Mucosa of stomach (tissue), 1 donor: Measurements from ENCODE around the gene LRIG3.
A peak's percentile ranks its signal among the peaks of the same experiment; 100 is the strongest.
"Not testable (repeated sequence)": the region's sequence is repeated elsewhere in the genome, so short reads cannot be mapped to it uniquely, and the experiment has no call there.

Experiments
- H3K27me3 ChIP-seq: one replicate; pipeline ENCODE4 v1.7.0; 2013; ENCODE audit warnings: mild to moderate bottlenecking, low read length; ENCODE audit not compliant: control insufficient read depth, insufficient read depth
- H3K36me3 ChIP-seq: one replicate; pipeline ENCODE4 v1.7.0; 2013; ENCODE audit warnings: low read length; ENCODE audit not compliant: control insufficient read depth, insufficient read depth
- H3K4me1 ChIP-seq: one replicate; pipeline ENCODE4 v1.7.0; 2013; ENCODE audit warnings: mild to moderate bottlenecking, low read length; ENCODE audit not compliant: control insufficient read depth, insufficient read depth
- H3K4me3 ChIP-seq: one replicate; pipeline ENCODE4 v1.7.0; 2013; ENCODE audit warnings: low read length
- H3K9ac ChIP-seq: one replicate; pipeline ENCODE4 v1.7.0; 2013; ENCODE audit warnings: mild to moderate bottlenecking, low read length, moderate library complexity
- H3K9me3 ChIP-seq: one replicate; pipeline ENCODE4 v1.7.0; 2013; ENCODE audit warnings: mild to moderate bottlenecking, low read length, moderate library complexity; ENCODE audit not compliant: control insufficient read depth
- donor health status: Pancreatic carcinoma.

The LRIG3 gene

DNA sequence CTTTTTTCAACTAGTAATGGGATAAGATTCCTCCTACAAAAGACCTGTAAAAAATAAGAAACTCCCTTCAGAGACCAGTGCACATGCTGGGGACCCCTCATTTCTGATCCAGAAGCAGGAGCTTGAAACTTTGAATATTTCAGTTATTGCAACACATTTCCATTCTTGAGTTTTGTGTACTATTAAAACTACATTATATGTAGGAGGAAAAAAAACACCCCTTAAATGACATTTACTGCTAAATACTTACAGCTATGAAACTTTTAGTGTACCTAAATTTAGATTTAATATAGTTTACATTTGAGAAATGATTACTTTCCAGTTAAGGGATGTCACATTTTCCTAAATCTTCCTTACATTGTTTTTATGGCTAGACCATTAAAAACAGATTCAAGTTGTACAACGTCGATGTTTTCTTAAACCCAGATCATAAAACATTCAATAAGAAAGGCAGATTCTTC is 4.1 kb downstream of the LRIG3 start:
- peak overlapping the region; percentile 60 for H3K4me3 ChIP-seq
- H3K36me3 ChIP-seq = no peaks in the 10 kb centered on the region
- H3K9ac ChIP-seq = peak overlapping the region; percentile 88
- peaks cover 32% of the 10 kb centered on the region for H3K4me1 ChIP-seq
- H3K9me3 ChIP-seq = no peaks in the 10 kb centered on the region
- no peaks in the 10 kb centered on the region for H3K27me3 ChIP-seq

DNA sequence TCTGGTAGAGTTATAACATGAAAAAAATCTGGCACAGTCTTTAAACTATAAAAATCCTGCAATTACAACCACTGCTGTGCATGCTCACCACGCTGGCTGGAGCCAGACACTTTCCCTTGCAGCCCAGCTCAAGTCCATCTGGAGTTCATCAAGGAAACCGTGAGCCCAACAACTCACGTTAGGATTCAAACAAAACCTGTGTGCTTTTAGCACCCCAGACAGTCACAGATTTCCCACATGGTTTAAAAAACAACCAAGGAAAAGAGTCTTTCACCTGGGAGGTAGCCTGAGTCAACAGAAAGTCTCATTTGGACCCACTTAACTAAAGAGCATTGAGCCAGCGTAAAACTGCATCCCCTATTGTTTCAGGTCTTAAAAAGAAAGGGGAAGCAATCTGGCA is 4.7 kb downstream of the LRIG3 start:
- peak overlapping the region; percentile 88 for H3K9ac ChIP-seq
- no peaks in the 10 kb centered on the region for H3K9me3 ChIP-seq
- H3K4me3 ChIP-seq = peak overlapping the region; percentile 60
- H3K27me3 ChIP-seq = no peaks in the 10 kb centered on the region
- no peaks in the 10 kb centered on the region for H3K36me3 ChIP-seq
- H3K4me1 ChIP-seq = peaks cover 32% of the 10 kb centered on the region

DNA sequence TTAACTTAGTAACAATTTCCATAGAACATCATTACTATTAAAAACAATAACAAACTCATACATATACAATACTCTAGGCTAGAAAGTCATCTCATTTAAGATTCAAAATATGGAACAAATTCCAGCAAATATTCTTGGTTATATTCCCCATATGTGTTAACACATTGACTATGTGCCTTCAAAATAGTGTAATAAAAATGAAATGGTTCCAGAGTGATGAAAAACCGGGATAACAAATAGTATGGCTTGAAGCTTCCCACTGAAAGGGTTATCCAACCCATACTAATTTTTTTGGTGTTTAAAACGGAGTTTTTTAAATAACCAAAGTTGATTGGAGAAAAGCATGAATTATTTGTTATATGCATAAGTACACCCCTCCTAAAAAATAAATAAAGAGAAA is 5.3 kb downstream of the LRIG3 start:
- Histone ChIP-seq H3K4me1 (peaks cover 32% of the 10 kb centered on the region), H3K9ac (peak overlapping the region; percentile 88), H3K27me3 (no peaks in the 10 kb centered on the region), H3K36me3 (no peaks in the 10 kb centered on the region), H3K9me3 (no peaks in the 10 kb centered on the region), H3K4me3 (peak overlapping the region; percentile 60)

DNA sequence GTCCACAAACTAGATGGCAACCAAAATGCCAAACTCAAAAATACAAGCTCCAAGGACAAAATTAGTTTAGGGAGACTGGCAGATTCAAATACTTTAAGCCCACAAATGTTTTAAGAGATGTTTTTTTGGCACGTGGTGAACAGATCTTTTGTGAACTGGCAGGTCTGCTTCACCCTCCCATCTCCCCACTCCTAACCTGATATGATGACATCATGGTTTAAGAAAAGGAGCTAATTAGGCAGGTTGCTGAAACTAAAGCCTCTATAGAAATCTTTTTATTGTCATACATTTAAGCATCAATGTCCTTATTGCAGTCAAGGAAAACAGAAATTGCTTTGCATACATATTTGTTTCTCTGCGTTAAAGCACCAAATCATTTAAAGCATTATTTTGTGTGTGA is 5.8 kb downstream of the LRIG3 start:
- Histone ChIP-seq H3K9me3 (no peaks in the 10 kb centered on the region), H3K4me3 (no peak overlapping the region), H3K36me3 (no peaks in the 10 kb centered on the region), H3K4me1 (peaks cover 36% of the 10 kb centered on the region), H3K9ac (peak overlapping the region; percentile 20), H3K27me3 (no peaks in the 10 kb centered on the region)

DNA sequence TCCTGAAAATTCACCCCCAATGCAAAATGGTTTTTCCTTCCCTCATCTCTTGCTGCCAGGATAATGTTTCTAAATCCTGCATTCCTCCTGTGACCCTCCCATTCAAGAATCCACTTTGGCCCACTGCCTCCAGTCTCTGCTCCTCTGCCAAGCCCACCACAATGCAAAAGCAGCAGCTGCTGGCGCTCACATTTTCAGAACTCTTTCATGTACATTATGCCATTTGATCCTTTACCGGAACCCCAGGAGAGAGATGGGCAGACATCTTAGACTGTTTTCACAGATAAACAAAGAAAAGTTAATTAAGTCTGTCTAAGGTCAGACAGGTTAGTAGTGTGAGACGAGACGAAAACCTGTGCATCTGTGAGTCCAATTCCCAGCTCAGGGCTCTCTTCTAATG is 12.9 kb downstream of the LRIG3 start:
- Histone ChIP-seq H3K9ac (no peak overlapping the region), H3K36me3 (peaks cover 6% of the 10 kb centered on the region), H3K9me3 (no peaks in the 10 kb centered on the region), H3K4me1 (peaks cover 5% of the 10 kb centered on the region), H3K4me3 (no peak overlapping the region), H3K27me3 (no peaks in the 10 kb centered on the region)

DNA sequence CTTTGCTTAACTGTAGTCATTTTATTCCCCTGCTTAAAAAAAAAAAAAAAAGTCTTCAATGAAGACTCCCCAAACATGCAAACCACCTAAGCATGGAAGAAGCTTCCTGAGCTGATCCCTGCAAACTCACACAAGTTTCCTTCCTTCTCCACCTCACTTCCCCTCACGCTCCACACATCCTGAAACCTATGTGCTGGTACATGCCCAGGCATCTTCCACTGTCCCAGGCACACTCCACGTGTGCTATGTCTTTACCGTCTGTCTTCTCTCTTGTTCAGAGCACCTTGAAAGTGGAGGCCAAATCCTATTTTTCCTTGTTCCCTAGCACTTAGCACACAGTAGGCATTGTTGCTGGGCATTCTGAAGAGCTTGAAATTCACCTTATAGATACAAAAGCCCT is 13.4 kb downstream of the LRIG3 start:
- H3K4me1 ChIP-seq = peaks cover 4% of the 10 kb centered on the region
- no peaks in the 10 kb centered on the region for H3K27me3 ChIP-seq
- no peak overlapping the region for H3K4me3 ChIP-seq
- no peak overlapping the region for H3K9ac ChIP-seq
- H3K9me3 ChIP-seq = no peaks in the 10 kb centered on the region
- peaks cover 6% of the 10 kb centered on the region for H3K36me3 ChIP-seq

DNA sequence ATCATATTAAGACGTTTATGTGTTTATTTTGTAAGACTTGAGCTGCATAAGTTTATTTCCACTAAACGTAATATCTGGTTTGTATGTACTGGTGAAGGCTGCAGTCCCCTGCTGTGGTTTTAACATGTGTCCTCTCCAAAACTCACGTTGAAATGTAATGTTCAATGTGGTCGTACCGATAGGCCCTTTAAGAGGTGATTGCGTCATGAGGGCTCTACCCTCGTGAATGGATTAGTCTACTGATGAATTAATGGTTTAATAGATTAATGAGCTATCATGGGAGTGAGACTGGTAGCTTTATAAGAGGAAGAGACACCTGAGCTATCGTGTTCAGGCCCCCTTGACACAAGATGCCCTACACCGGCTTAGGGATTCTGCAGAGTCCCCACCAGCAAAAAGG is 14.9 kb downstream of the LRIG3 start:
- H3K9ac ChIP-seq = no peak overlapping the region
- no peaks in the 10 kb centered on the region for H3K9me3 ChIP-seq
- no peak overlapping the region for H3K4me3 ChIP-seq
- peaks cover 4% of the 10 kb centered on the region for H3K4me1 ChIP-seq
- H3K27me3 ChIP-seq = no peaks in the 10 kb centered on the region
- H3K36me3 ChIP-seq = peaks cover 6% of the 10 kb centered on the region

DNA sequence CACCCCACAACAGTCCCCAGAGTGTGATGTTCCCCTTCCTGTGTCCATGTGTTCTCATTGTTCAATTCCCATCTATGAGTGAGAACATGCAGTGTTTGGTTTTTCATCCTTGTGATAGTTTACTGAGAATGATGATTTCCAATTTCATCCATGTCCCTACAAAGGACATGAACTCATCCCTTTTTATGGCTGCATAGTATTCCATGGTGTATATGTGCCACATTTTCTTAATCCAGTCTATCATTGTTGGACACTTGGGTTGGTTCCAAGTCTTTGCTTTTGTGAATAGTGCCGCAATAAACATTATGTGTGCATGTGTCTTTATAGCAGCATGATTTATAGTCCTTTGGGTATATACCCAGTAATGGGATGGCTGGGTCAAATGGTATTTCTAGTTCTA is 17.6 kb downstream of the LRIG3 start:
- not testable (repeated sequence) for H3K36me3 ChIP-seq, H3K9me3 ChIP-seq, H3K4me3 ChIP-seq, H3K27me3 ChIP-seq, H3K9ac ChIP-seq
- peaks cover 13% of the 10 kb centered on the region for H3K4me1 ChIP-seq

DNA sequence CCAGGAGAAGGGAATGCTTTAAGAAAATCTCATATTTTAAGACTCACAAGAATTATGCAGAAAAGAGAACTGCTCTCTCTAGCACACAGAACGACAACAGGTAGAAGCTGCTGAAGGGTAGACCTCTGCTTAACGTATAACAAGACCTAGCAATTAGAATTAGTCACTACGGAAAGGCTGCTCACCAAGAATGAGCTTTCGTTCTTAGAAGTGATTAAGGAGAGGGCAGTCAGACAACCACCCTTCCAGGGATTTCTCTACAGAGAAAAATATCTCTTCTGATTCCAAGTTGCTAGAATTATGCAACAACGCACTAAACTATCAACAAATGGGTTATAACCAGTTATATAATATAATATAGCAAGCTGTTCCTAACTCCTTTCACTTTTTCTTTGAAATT is 18.6 kb downstream of the LRIG3 start:
- Histone ChIP-seq H3K9me3 (no peaks in the 10 kb centered on the region), H3K9ac (no peak overlapping the region), H3K36me3 (peaks cover 6% of the 10 kb centered on the region), H3K4me1 (peaks cover 15% of the 10 kb centered on the region), H3K4me3 (no peak overlapping the region), H3K27me3 (no peaks in the 10 kb centered on the region)

DNA sequence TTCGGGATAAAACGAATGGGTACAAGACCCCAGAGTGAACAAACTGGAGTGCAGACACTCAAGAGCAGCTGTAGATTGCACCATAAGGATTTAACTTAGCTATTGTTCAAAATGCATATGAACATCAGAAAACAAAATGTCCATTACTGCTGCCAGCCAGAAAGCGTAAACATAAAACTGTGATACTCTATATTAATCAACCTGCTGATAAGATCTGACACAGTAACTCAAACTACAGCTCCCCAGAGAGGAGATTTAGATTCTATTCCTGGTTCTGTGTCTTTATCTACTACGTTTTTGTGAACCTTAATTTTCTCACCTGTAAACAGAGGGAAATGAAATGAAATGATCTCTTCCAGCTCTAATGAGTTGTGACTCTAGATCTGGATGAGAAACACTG is 22.3 kb downstream of the LRIG3 start:
- Histone ChIP-seq H3K36me3 (no peaks in the 10 kb centered on the region), H3K4me1 (peaks cover 39% of the 10 kb centered on the region), H3K4me3 (no peak overlapping the region), H3K9me3 (no peaks in the 10 kb centered on the region), H3K9ac (no peak overlapping the region), H3K27me3 (no peaks in the 10 kb centered on the region)

DNA sequence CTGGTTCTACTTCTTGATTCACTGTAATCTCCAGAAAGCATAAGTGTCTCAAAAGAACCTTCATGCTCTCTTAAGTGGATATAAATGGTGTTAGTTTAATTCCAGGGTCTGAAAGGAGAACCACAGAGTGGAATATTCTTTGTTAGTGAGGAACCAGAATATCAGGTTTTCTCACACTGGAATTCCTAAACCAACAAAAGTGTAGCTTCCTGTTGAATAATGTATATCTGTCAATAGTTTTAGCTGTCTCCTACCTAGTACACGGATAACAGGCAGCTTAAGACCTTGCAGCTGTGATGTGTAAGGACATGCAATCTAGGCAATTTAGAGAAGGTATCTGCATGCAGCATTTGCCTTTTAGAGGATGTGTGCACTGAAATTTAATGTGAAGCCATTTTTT is 24.0 kb downstream of the LRIG3 start:
- H3K9ac ChIP-seq = no peak overlapping the region
- peaks cover 39% of the 10 kb centered on the region for H3K4me1 ChIP-seq
- H3K4me3 ChIP-seq = no peak overlapping the region
- H3K36me3 ChIP-seq = no peaks in the 10 kb centered on the region
- H3K9me3 ChIP-seq = no peaks in the 10 kb centered on the region
- H3K27me3 ChIP-seq = no peaks in the 10 kb centered on the region

DNA sequence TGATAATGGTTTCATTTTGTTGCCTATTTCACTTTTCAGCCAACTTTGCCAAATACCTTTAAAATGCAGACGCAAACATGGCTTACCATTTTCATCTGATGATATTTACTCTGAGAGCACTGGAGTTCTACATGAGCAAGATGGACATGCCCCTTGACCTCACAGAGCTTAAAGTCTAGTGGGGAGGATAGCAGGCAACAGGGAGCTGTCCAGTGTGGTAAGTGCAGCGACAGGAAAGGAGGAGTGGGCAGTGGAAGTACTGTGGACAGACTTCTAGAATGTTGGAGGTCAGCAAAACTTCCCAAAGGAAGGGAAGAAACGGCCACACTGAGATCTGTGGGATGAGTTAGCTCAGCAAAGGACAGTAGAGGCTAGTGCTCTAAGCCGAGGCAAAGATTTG is 25.3 kb downstream of the LRIG3 start:
- no peak overlapping the region for H3K4me3 ChIP-seq
- no peak overlapping the region for H3K9ac ChIP-seq
- peaks cover 39% of the 10 kb centered on the region for H3K4me1 ChIP-seq
- no peaks in the 10 kb centered on the region for H3K27me3 ChIP-seq
- no peaks in the 10 kb centered on the region for H3K36me3 ChIP-seq
- H3K9me3 ChIP-seq = no peaks in the 10 kb centered on the region

DNA sequence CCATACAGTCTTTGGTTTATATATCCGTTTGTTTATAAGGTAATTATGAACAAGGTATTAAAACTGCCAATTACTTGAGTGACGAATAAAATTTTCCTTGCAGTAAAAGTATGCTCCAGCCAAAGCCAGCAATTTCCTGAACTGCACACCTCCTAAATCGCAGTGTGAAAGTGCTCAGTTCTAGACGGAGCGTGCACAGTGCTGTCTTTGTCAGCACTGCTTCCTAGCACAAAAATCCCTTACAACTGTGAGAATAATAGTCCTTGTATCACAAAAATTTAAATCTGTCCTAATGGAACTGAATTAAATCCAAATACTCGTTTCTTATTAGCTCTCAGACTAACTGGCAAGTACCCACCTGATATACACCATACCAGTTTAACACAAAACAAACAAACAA is 26.3 kb downstream of the LRIG3 start:
- H3K36me3 ChIP-seq = no peaks in the 10 kb centered on the region
- H3K9me3 ChIP-seq = no peaks in the 10 kb centered on the region
- peaks cover 39% of the 10 kb centered on the region for H3K4me1 ChIP-seq
- H3K9ac ChIP-seq = no peak overlapping the region
- H3K27me3 ChIP-seq = no peaks in the 10 kb centered on the region
- no peak overlapping the region for H3K4me3 ChIP-seq
